ENCODE data around the gene TH. TPM values are rescaled to one million over a fixed set of nuclear protein-coding genes. Genes with fewer than 3 reads are reported as not detected.

The TH gene
- total and polyA plus RNA-seq, 9 of the 15 experiments (the other 6 are each of a cell fraction or from before 2014, with no cell fraction given): not detected

DNA sequence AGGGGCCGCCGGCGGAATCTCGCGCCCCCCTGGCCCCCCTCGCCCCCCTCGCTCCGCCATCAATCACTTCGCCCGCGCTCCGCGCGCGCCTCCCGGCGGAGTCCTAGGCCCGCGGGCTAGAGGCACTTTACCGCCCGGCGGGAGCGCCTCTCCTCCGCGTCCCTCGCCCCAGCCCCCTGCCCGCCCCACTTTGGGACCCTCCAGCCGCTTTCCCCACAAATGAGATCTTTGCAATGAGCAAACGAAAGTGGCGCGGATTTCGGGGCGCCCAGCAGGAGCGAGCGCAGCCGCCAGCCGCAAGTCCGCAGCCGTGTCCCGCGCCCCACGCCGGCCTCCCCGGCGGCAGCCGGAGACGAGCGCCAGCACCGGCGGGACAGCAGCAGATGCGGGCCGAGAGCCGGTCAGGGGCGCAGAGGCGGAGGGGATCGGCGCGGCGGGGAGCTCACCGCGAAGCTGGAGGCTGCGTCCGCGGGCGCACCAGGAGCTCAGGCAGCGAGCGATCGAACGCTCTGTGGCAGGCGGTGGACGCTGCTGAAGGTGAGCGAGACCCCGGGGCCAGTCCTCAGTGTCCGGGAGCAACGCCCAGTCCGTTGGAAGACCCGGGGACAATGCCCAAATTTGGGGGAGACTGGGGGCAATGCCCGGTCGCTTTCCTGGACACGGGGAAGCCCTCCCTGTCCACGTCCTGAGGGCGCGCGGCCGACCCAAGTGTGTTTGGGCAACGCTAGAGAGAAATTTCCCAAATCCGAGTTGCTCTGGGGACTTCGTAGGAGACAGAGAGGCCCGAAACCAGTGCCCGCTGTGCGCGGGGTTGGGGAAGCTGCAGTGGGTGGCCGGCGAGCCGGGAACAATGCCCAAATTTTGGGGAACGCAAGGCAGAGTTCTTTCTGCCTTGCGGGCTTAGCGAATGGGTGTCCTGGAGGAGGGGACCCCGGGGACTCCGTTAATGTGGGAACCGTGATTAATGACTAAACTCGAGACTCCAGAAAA is 30.9 kb downstream of the TH start:
- ATAC-seq (no peak), DNase-seq (ENCODE audit: extremely low read depth in 1 of 4, low spot score in 3 of 4) (no peak), FAIRE-seq (no peak)
- Histone ChIP-seq H3K9me1 (ENCODE audit: control insufficient read depth, insufficient read depth, low read length) (no peaks in the 10 kb centered on the region), H3K9me3 (replicated peaks; ENCODE audit: control insufficient read depth, insufficient read depth, low read depth, low read length) (no peaks in the 10 kb centered on the region), H3K27ac (ENCODE audit: extremely low read depth, low read depth, low read length) (no peak overlapping the region), H3K4me3 (no peak overlapping the region), H3K36me3 (ENCODE audit: control insufficient read depth, insufficient read depth, low read length) (no peaks in the 10 kb centered on the region), H3K4me1 (replicated peaks in 1 of 2; ENCODE audit: control insufficient read depth in 2 of 2, insufficient read depth in 2 of 2, low read length in 2 of 2) (peaks cover 0 to 27% of the 10 kb centered on the region in 2 experiments; a peak in 2 of 5 replicates), H3K79me2 (ENCODE audit: control insufficient read depth, insufficient read depth, low read length) (no peaks in the 10 kb centered on the region), H3K27me3 (ENCODE audit: control insufficient read depth in 2 of 2, insufficient read depth in 2 of 2, low read length in 2 of 2) (peaks cover 9 to 43% of the 10 kb centered on the region in 2 experiments; a peak in 3 of 5 replicates), H3K4me2 (ENCODE audit: insufficient read depth, low read length) (no peak overlapping the region), H4K20me1 (replicated peaks; ENCODE audit: control insufficient read depth, insufficient read depth, low read length) (no peaks in the 10 kb centered on the region), H2AFZ (ENCODE audit: low read depth, low read length) (no peak overlapping the region), H3K9ac (ENCODE audit: insufficient read depth in 1 of 2, low read depth in 2 of 2, low read length in 2 of 2) (no peak overlapping the region)
- 59% methylated on average over 49 of the region's 102 CpGs for WGBS (ENCODE audit: insufficient coverage, low coverage, missing lambda C conversion rate)
- in situ Hi-C loops (cut with MboI): no loop called here
- POLR2A ChIA-PET: no interaction called here
- CTCF ChIA-PET (ENCODE audit: low intra/inter-chr PET ratio): interaction anchor here (0.7 kb wide), 1 partner anchor 189 kb away, joined by 3 read pairs; no protein-coding TSS in a partner anchor
- BruUV-seq (replicated peaks): no TSS peak
- intact Hi-C loops (cut with micrococcal nuclease): no loop called here
- TF ChIP-seq SP2 (IDR thresholded peaks at IDR 0.05; ENCODE audit: extremely low read depth, low read depth, low read length, poor library complexity, severe bottlenecking): no peak
- TF ChIP-seq ZNF24 (IDR thresholded peaks at IDR 0.05): no peak
- no peak for TF ChIP-seq ZNF311 (CRISPR knock-in tag; IDR thresholded peaks at IDR 0.05)
- no peak for TF ChIP-seq PHB (CRISPR knock-in tag; IDR thresholded peaks at IDR 0.05)
- TF ChIP-seq HNRNPL (IDR thresholded peaks at IDR 0.05; ENCODE audit: low read depth, low read length): no peak
- TF ChIP-seq, protein P1, sequence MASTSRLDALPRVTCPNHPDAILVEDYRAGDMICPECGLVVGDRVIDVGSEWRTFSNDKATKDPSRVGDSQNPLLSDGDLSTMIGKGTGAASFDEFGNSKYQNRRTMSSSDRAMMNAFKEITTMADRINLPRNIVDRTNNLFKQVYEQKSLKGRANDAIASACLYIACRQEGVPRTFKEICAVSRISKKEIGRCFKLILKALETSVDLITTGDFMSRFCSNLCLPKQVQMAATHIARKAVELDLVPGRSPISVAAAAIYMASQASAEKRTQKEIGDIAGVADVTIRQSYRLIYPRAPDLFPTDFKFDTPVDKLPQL (IDR thresholded peaks at IDR 0.05; ENCODE audit: extremely low read depth, insufficient read length): no peak
- TF ChIP-seq TARDBP (IDR thresholded peaks at IDR 0.05): no peak
- TF ChIP-seq HMGN3 (IDR thresholded peaks at IDR 0.05; ENCODE audit: borderline replicate concordance, extremely low read depth, insufficient read length, low read depth, low read length): no peak
- TF ChIP-seq TAF7 (tag; IDR thresholded peaks at IDR 0.05): no peak
- no peak for TF ChIP-seq GATA2 (CRISPR knock-in tag; IDR thresholded peaks at IDR 0.05)
- TF ChIP-seq, protein P2, sequence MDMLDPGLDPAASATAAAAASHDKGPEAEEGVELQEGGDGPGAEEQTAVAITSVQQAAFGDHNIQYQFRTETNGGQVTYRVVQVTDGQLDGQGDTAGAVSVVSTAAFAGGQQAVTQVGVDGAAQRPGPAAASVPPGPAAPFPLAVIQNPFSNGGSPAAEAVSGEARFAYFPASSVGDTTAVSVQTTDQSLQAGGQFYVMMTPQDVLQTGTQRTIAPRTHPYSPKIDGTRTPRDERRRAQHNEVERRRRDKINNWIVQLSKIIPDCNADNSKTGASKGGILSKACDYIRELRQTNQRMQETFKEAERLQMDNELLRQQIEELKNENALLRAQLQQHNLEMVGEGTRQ (CRISPR knock-in tag; IDR thresholded peaks at IDR 0.05): no peak

Measured in K562 (cell line).